Lower leg skin (tissue), 4 donors: ENCODE data around the gene NPFFR2. TPM values are rescaled to one million over a fixed set of nuclear protein-coding genes. Genes with fewer than 3 reads are reported as not detected.

ENCODE experiments used
- DNase-seq, 2 donors: peaks; one replicate each; pipeline ENCODE4 v3.0.0-alpha.2; 2019; ENCODE audit warnings: low spot score in 2 of 2
- H3K4me3 ChIP-seq: fragments of 200-600 bp; sonication (generic); 2 replicates; pipeline ENCODE4 v1.5.1; 2017; ENCODE audit warnings: mild to moderate bottlenecking, low read depth; ENCODE audit not compliant: poor library complexity, severe bottlenecking
- CTCF ChIP-seq, 3 donors: fragments of 450-650 bp; IDR thresholded peaks; one replicate each; pipeline ENCODE4 v1.5.1; 2016; ENCODE audit warnings: antibody characterized with exemption in 3 of 3, mild to moderate bottlenecking in 3 of 3, moderate library complexity in 2 of 3
- POLR2A ChIP-seq, 2 donors: fragments of 450-650 bp; IDR thresholded peaks; one replicate each; pipeline ENCODE4 v1.6.1; 2016 to 2017; ENCODE audit warnings: antibody characterized with exemption in 2 of 2, mild to moderate bottlenecking in 1 of 2, moderate library complexity in 1 of 2
- WGBS, 2 donors: methylation state at CpG; one replicate each; pipeline ENCODE4 v1.1.5; 2018; 5-methylcytosine and 5-hydroxymethylcytosine counted together
- intact Hi-C: fragments of 100-400 bp; cut with DNase I; formaldehyde crosslinking; loops from one replicate; pipeline ENCODE4 v1.15.0; 2023; ENCODE audit warnings: low total_unique reads
- total RNA-seq, 4 donors: library from RNA; depleted of rRNA; stranded (reverse); fragments of >200 nt; gene quantifications; one replicate each; pipeline ENCODE4 v1.1.0, GENCODE V29; 2016

Gene NPFFR2
- total RNA-seq = not detected

DNA sequence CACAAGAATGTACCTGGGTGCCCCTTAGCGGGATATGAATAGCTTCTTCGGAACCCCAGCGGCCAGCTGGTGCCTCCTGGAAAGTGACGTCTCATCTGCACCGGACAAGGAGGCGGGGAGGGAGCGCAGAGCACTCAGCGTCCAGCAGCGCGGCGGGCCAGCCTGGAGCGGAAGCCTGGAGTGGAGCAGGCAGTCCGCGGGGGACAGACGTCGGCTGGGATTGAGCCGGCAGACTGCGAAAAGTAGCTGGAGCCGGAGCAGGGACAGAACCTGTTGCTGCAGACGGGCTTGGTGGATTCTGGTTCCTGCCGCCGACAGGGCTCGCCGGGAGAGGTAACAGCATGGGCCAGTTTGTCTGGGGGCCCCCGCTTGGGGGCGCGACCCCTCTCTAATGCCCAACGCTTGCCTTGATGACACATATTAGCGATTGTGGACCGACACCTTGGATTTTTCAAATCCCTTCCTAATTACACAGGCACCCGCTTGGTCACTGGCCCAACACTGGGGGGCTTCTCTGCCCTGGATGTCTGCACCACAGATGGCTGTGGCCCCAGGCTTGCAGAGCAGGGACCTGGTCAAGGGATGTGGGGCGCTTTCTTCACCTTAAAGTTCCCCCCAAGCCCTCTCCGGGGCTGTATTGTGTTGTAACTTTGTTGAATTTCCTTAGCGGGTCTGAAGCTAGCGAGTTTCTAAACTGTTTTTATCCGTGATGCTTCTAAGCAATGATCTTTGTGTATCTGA is at the start of gene NPFFR2:
NPFFR2 (plus strand) TSS at position 133 of the 741 bp plus-strand sequence. CDS start 96,592 bp downstream, outside the sequence.
- TF ChIP-seq CTCF (IDR thresholded peaks at IDR 0.05) (no peak), POLR2A (IDR thresholded peaks at IDR 0.05) (no peak)
- no peak within 1 kb of the TSS for H3K4me3 ChIP-seq
- intact Hi-C loops = no loop called here
- 12 to 25% methylated on average over 31 to 36 of the region's 36 CpGs for WGBS, 2 donors
- peak in 1 of 2 donors; percentile 82 for DNase-seq

DNA sequence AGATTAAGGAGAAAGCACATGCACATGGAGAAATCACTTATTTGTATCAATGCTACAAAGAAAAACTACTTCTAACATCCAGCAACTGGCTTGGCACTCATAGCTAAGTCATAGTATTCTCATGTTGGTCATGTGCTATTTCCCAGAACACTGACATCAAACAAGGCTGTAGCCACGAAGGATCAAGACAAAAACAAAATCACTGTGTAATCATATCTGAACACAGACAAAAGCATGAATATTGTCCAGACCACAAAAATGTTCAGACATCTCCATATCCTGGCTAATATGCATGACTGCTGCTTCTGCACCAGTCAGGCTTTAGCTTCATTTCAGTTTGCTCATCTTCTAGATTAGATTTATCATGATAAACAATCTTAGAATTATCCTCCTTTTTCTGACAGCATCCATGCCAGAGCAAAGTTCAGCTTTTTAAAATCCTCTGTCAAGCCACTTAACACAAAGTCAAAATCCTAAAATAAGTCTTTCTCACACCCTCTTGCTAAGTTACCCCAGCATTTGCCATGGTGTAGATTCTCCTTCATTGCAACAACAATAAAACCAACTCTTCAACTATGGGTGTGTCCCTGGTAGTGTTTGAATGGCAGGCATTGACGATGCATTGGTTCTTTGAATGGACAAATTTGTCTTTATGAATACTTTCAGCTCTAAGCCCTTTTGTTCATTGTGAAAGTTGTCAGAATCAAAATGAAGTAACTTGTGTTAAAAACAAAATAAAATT is 39.1 kb upstream of the NPFFR2 start:
- TF ChIP-seq POLR2A (IDR thresholded peaks at IDR 0.05) (no peak), CTCF (IDR thresholded peaks at IDR 0.05) (no peak)
- 48 to 56% methylated on average over 2 of the region's 2 CpGs for WGBS, 2 donors
- no peak overlapping the region for H3K4me3 ChIP-seq
- intact Hi-C loops = no loop called here
- no peak for DNase-seq

- no peak for TF ChIP-seq CTCF (IDR thresholded peaks at IDR 0.05)
- TF ChIP-seq POLR2A (IDR thresholded peaks at IDR 0.05) = no peak
- WGBS, 2 donors = 86 to 87% methylated on average over 1 of the region's 1 CpG
- H3K4me3 ChIP-seq = no peak overlapping the region
- intact Hi-C loops = no loop called here
- DNase-seq = no peak
Measured at GRCh38 chr4:71994559-71994958, 37.2 kb upstream of the NPFFR2 start.

DNA sequence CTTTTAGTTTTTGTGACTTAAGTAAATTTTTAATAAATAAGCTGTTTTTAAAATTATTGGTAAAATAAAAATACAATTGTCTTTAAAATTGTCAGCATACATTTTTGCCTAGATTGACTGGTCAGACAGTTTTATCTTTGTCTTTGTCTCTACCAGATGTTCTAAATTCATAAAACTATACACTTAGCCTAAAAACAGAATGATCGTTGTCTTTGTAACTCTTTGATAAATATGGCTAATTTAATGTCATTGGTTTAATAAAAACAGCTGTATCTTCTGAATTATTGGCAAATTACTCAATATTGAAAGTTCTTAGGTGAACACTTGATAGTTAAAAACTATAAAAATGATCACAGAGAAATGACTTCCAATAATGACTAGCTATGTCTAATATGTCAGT is 36.5 kb upstream of the NPFFR2 start:
- intact Hi-C loops = no loop called here
- 84 to 92% methylated on average over 1 of the region's 1 CpG for WGBS, 2 donors
- no peak overlapping the region for H3K4me3 ChIP-seq
- DNase-seq = no peak
- TF ChIP-seq POLR2A (IDR thresholded peaks at IDR 0.05) (no peak), CTCF (IDR thresholded peaks at IDR 0.05) (no peak)

- TF ChIP-seq CTCF (IDR thresholded peaks at IDR 0.05) (no peak), POLR2A (IDR thresholded peaks at IDR 0.05) (no peak)
- intact Hi-C loops = no loop called here
- no peak for DNase-seq
Measured at GRCh38 chr4:72006586-72006985, 25.2 kb upstream of the NPFFR2 start.

More at GRCh38 chr4:72006586-72006985, 25.2 kb upstream of the NPFFR2 start:
- 71 to 80% methylated on average over 2 of the region's 2 CpGs for WGBS, 2 donors
- no peak overlapping the region for H3K4me3 ChIP-seq
